WTC11 (cell line): Measurements from ENCODE around the gene CFAP44.
A peak's percentile ranks its signal among the peaks of the same experiment; 100 is the strongest.

ENCODE experiments used
- ATF2 ChIP-seq: sonication (generic); formaldehyde crosslinking; IDR thresholded peaks from 2 replicates; pipeline ENCODE4 v1.8.1; 2022; ENCODE audit warnings: low read depth, missing genetic modification reagents, borderline replicate concordance
- CREB1 ChIP-seq: sonication (generic); formaldehyde crosslinking; IDR thresholded peaks from 2 replicates; pipeline ENCODE4 v1.8.0; 2023; ENCODE audit warnings: mild to moderate bottlenecking, missing genetic modification reagents
- CTCF ChIP-seq: fragments of 200-600 bp; IDR thresholded peaks from 2 replicates; pipeline ENCODE4 v1.8.0; 2022; ENCODE audit warnings: antibody characterized with exemption
- GRHL2 ChIP-seq: fragments of 250-450 bp; sonication (Bioruptor Pico); IDR thresholded peaks from 2 replicates; pipeline ENCODE4 v1.8.0; 2022; ENCODE audit warnings: mild to moderate bottlenecking, moderate library complexity; ENCODE audit not compliant: insufficient replicate concordance, severe bottlenecking
- HMGXB4 ChIP-seq: sonication (generic); formaldehyde crosslinking; IDR thresholded peaks from 2 replicates; pipeline ENCODE4 v1.8.1; 2023; ENCODE audit warnings: mild to moderate bottlenecking, moderate library complexity, missing genetic modification reagents
- MAX ChIP-seq: sonication (generic); formaldehyde crosslinking; IDR thresholded peaks from 2 replicates; pipeline ENCODE4 v1.8.0; 2022; ENCODE audit warnings: mild to moderate bottlenecking, missing genetic modification reagents
- SMAD3 ChIP-seq: sonication (generic); formaldehyde crosslinking; IDR thresholded peaks from 2 replicates; pipeline ENCODE4 v1.8.0; 2022; ENCODE audit warnings: missing genetic modification reagents, mild to moderate bottlenecking, borderline replicate concordance
- USF1 ChIP-seq: sonication (generic); formaldehyde crosslinking; IDR thresholded peaks from 2 replicates; pipeline ENCODE4 v1.8.0; 2022; ENCODE audit warnings: mild to moderate bottlenecking, missing genetic modification reagents
- USF2 ChIP-seq: sonication (generic); formaldehyde crosslinking; IDR thresholded peaks from 2 replicates; pipeline ENCODE4 v1.8.1; 2023; ENCODE audit warnings: mild to moderate bottlenecking, missing genetic modification reagents, moderate library complexity

GRCh38 chr3:113441051-113441770, at the start of gene CFAP44:
- TF ChIP-seq GRHL2 (CRISPR knock-in tag): no peak
- TF ChIP-seq SMAD3: no peak
- no peak for TF ChIP-seq ATF2
- TF ChIP-seq CTCF: no peak
- TF ChIP-seq USF1 (CRISPR knock-in tag): no peak
- 0 out of 2 replicates have a peak, but pooled peaks have one; percentile 35 for TF ChIP-seq MAX (CRISPR knock-in tag)
- no peak for TF ChIP-seq CREB1 (CRISPR knock-in tag)
- TF ChIP-seq USF2: no peak
- TF ChIP-seq HMGXB4 (CRISPR knock-in tag): no peak
